NK-92 treated with Interleukin-12 subunit alpha and Interleukin-12 subunit beta, amount 100 ng/mL, for 24 hours (cell line): ENCODE data around the gene BLOC1S3.

Experiments used
- DNase-seq: peaks from one replicate; lab custom pipeline; 2025; lab: John Stamatoyannopoulos, UW

The BLOC1S3 gene, protein sequence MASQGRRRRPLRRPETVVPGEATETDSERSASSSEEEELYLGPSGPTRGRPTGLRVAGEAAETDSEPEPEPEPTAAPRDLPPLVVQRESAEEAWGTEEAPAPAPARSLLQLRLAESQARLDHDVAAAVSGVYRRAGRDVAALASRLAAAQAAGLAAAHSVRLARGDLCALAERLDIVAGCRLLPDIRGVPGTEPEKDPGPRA

DNA sequence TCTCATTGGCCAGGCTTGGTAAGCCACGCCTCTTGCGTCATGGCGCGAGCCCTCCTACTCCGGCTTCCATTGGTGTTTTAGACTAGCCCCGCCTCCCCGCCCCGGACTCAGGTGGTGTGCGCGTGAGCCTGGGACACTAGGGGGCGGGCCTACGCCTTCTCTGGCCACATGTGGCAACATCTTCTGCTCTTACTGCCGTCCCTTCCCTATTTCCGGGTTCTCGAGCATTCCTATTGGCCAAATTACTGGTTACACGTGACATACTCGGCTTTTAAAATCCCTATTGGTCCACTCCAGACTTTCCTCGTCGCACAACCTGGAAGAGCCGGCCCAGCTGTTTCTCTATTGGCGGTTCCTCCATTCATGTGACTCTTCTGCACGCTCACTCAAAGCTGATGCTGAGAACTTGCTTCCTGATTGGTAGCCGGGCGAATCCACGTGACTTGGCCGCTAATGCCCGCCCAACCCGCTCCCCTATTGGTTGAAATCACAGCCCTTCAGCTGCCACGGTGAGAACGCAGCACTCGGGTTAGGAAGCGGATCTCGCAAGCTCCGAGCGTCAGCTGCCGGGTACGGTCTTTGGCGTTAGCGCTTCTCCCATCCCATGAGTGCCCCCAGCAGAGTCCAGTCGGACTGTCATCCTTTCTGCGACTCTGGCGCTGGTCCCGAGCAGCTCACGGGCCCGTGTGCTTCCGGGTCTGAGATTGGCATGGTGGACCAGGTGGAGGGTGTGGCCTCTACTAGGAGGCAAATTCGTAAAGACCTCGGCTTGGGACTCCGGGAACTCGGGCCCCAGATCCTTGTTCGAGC is at the start of gene BLOC1S3:
Gene BLOC1S3, plus strand, starts transcription at position 523 of the 810 bp plus-strand sequence. CDS start 513 bp downstream, outside the sequence.
- DNase-seq: peak; percentile 99

- no peak for DNase-seq
Measured at GRCh38 chr19:45128806-45129205, 49.8 kb upstream of the BLOC1S3 start.

DNA sequence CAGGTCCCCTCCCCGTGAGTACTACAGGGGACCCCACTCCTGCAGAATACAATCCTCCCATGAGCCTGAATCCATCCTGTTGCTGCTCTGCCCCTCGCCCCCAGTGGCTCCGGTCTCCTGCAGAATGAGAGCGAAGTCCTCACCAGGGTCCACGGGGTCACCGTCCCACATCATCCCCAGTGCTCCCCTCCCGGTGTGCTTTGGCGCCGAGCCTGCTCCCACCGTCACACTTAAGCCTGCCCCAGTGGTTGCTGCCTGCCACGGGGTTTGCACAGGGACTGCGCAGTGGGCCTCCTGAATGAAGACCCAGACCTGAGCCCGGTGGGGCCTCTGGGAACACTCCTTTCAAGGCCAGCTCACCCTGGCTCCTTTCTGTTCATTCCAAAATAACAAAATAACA is 48.3 kb upstream of the BLOC1S3 start:
- DNase-seq: no peak

DNA sequence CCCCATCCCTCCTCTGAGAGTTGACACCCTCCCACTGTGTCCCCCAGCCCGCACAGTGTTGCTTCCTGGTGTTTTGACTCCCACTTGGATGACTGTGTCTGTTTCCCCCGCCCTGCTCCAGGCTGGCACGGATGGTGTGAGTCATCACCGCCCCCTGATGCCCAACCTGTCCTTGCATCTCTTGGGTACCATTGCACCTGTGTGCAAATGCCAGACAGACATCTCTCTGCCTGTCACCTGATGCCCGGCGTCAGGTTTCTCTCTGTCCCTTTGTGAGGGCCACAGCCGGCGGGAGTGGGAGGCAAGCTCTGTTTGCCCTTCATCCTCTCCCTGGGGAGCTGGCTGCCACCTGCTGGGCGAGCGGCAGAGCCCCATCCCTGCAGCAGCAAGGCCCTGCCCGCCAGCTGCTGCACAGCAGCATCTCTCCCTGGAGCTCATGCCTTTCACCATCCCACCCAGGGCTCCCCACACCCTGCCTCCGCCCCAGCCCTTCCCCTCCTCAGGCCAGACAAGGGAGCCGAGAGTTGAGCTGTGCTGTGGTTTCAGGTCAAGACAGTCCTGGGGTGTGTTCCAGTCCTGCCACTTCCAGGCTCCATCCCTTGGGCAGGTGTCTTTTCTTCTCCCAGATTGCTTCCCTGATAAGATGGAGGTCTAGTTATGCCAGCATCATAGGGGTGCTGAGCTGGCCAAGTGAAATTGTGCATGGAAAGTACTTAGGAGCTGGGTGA is 47.5 kb upstream of the BLOC1S3 start:
- DNase-seq: no peak

DNA sequence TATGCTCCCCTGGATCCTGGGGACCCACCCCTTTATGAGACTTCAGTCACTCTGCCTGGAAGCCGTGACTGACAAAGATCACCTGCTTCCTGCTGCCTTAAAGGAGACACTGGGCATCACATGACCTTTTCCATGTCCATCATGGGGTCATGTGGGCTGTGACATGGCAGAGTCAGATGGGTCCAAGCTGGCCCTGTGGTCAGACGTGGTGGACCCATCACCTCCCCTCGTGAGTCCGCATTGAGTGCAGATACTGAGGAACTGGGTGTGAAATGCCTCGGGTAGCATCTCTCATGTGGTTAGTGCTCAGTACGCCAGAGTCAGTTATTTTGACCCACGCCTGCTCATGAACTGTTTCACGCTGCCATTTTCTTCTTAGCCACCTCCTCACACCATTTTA is 44.9 kb upstream of the BLOC1S3 start:
- no peak for DNase-seq

DNA sequence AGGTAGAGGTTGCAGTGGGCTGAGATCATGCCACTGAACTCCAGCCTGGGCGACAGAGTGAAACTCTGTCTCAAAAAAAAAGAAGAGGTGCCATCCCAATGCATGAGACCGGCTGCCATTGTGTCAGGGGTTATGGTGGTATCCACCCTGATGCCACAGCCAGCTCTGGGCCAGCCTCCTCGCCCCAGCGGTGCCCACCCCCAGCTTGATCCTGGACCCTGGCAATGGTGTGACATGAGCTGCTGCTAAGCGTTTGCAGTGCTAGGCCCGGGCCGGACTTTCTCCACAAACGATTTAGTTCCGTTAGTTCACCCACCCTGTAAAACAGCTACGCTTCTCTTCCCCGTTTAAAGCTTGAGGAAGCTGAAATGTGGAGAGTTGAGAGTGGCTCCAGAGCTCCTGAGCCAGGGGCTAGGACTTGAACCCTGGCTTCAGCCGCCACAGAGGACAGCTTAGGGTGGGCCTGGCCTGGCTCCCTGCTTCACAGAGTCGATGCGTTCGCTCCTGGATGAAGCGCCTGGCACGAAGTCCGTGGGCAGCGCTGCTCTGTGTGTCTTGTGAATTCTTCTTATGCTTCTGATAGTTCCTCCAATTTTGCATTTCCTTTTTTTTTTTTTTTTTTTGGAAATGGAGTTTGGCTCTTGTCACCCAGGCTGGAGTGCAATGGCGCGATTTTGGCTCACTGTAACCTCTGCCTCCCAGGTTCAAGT is 43.3 kb upstream of the BLOC1S3 start:
- no peak for DNase-seq

DNA sequence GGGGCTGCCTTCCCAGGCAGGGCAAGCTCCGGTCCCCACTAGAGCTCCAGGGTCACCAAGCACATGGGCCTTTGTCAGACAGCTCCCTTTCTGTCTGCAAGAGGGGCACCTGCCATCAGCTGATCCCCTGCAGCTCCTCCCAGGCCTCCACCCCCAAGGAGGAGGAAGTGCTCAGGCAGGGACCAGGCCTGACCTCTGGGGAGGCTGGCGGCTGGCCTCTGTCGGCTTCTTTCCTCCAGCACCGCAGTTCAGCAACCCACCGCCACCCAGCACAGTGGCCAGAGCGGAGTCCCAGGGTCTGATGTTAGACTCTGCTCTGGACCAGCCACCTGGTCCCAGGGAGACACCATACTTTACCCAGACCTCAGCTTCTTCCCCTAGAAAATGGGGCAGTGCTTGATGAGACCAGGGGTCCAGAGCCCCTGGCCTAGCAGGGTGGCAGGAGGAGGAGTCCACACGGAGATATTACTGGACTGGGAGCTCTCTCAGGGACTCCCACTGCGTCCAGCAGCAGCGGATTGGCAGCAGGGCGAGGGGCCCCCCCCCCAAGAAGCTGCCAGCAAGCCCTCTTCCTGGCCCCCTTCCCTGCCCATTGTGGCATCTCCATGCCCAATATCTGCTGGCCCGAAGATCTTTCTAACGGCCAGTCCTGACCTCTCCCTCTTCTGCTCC is 41.9 kb upstream of the BLOC1S3 start:
- DNase-seq: no peak

- no peak for DNase-seq
Measured at GRCh38 chr19:45137179-45137761, 41.3 kb upstream of the BLOC1S3 start.

- DNase-seq: no peak
Measured at GRCh38 chr19:45138303-45138751, 40.3 kb upstream of the BLOC1S3 start.

DNA sequence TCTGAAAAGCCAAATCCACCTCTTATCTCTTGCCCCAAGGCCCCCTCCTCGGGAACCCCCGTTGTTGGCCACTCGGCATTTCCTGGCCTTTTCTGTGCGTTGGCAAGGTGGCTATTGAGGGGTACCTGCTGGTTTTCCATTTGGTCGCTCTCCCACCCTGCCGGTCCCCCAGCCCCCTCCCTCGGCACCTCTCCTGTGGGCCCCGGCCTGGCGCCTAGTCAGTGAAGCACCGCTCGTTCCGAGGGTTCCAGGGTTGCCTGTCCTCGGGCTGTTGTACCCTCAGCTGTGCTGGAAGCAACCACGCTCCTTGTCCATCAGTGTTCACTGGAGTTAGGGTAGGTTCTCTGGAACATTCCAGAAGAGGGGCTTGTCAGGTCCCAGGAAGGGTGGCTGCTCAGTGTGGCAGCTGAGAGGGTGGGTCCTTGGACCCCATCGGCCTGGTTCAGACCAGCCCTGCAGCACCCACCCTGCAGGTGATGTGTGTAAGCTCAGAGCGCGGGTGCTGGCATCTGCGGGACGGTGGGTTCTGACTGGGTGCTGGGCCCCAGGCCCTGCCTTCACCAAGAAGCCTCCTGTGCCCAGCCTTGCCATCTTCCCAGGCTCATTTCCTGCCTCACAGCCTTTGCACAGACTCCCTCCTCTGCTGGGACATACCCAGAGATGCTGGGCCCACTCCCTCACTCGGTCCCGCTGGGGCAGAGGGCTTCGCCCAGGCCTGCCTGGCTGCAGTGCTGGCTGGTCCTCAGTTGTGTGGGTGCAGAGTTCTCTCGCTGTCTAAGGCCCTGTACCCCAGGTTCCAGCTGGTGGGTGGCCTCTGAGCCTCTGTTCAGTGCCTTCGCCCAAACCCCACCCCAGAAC is 39.1 kb upstream of the BLOC1S3 start:
- no peak for DNase-seq

DNA sequence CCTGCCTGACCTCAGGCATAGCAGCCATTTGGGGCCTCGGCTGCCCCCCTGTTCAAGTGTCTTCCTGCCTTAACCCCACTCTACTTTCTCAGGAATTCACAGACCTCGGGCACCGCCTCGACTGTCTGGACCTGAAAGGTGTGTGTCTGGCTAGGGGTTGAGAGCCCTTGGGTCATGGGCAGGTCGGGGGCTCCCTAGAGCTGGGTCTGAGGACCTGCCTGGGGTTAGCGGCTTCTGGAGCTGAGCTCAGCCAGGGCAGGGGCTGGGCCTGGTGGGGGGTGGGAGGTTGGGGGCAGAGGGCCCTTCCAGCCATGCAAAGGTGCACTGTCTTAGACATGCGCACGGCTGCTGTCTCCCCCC is 38.5 kb upstream of the BLOC1S3 start:
- DNase-seq: no peak

DNA sequence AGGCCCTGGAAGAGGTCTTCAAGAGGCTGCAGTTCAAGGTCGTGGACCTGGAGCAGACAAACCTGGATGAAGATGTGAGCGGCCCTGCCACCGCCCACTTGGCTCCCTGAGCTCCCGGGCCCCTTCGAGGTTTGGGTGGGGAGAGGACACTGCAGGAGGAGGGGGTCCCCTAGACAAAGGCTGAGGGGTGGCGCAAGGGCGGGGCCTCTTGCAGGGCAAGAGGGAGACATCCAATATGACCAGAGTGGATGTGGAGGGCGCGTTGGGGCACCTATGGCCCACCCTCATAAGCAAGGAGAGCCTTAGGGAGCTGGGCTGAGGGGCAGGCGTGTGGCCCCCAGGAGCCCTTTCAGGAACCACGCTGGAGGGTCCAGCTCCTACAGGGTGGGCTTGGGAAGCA is 38.1 kb upstream of the BLOC1S3 start:
- DNase-seq: no peak

- DNase-seq: no peak
Measured at GRCh38 chr19:45141203-45141900, 37.2 kb upstream of the BLOC1S3 start.

GRCh38 chr19:45142016-45142725 is 36.4 kb upstream of the BLOC1S3 start:
- DNase-seq: no peak

GRCh38 chr19:45142726-45143110 is 35.9 kb upstream of the BLOC1S3 start:
- no peak for DNase-seq

DNA sequence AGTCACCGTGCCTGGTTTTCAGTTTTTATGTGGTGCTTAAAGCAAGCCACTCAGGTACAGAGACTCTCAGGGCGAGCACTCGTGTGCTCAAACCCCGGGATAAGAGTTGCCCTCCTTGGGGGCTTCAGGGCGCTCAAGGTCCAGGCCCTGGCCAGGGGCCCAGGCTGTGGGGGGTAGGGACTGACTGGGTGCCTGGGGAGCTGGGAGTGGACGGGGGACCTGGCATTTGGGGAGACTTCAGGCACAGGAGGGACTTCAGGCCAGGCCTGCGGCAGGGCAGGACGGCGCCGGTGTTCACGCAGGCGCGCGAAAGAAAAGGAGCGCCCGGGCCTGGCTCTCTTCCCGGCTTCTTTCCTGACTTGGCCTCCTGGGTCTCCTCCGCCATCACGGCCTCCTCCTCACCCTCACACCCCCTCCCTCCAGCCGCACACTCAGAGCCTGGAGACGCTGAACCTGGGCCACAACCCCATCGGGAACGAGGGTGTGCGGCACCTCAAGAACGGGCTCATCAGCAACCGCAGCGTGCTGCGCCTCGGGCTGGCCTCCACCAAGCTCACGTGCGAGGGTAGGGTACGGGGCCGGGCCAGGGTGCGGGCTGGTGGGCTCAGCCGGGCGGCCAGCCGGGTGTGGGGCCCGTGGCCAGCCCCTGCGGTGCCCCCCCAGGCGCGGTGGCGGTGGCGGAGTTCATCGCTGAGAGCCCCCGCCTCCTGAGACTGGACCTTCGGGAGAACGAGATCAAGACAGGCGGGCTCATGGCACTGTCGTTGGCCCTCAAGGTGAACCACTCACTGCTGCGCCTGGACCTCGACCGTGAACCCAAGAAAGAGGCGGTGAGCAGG is 33.9 kb upstream of the BLOC1S3 start:
- no peak for DNase-seq

GRCh38 chr19:45145270-45146189 is 33.1 kb upstream of the BLOC1S3 start:
- DNase-seq: no peak
